ENCODE measurements around the gene STIM2. TPM values are rescaled to one million over a fixed set of nuclear protein-coding genes. Genes with fewer than 3 reads are reported as not detected.
A peak's percentile ranks its signal among the peaks of the same experiment; 100 is the strongest.

STIM2 gene
- total and polyA plus RNA-seq, 2 donors (not counting 3 experiments of a cell fraction or from before 2014, with no cell fraction given), result 21.0 to 21.2 TPM

DNA sequence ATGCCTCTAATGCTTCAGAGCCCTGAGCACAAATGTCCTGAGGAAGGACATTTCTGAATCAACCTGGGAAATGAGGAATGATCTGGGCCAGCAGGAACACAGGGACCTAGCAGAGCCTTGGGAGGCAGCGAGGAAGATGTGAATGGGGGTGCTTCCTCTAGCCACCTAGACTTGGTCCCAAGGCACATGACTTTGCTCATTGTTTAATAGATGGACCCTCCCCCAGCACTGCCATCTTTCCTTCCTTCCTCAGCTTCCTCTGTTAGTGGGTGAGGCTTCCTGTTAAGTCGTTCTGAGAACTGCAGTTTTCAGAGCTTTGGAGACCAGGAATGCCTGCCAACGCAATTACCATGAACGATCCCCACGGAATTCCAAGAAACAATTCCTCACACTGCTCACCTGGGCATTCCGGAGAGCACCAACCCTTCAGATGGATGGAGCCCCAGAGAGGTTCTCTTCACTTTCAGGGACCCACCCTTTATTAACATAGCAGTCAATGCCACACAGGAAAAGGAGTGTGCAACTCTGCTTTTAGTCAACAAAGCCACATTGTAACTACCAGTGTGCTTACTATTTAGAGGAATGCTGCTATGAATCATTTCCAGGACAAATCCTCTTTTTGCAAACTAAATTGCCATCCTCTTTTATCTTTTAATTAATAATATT lies 48.5 kb upstream of the STIM2 start:
- peak overlapping the region; percentile 19 for H3K9ac ChIP-seq (replicated peaks; ENCODE audit: extremely low read depth, insufficient read depth, low read length)
- H3K4me2 ChIP-seq (ENCODE audit: insufficient read depth, low read length), result peak overlapping the region; percentile 82
- CTCF ChIA-PET, result no interaction called here
- POLR2A ChIA-PET, result interaction anchor here (0.9 kb wide), 1 partner anchor 50 kb away, joined by 3 read pairs; no protein-coding TSS in a partner anchor
- dilution Hi-C loops (cut with MboI; ENCODE audit: extremely low pct_ligation_motif_present, low sequenced_read_pairs), result no loop called here
- TF ChIP-seq POLR2AphosphoS5 (IDR thresholded peaks at IDR 0.05; ENCODE audit: insufficient read depth, low read depth, low read length) (peak; percentile 22), MYC (IDR thresholded peaks at IDR 0.05; ENCODE audit: low read depth, low read length) (no peak), EZH2 (IDR thresholded peaks at IDR 0.05; ENCODE audit: borderline replicate concordance, low read depth, low read length, severe bottlenecking) (no peak), GATA2 (IDR thresholded peaks at IDR 0.05; ENCODE audit: insufficient read depth, insufficient read length, low read depth, low read length) (no peak), FOS (IDR thresholded peaks at IDR 0.05; ENCODE audit: borderline replicate concordance, insufficient read depth, low read length) (peak; percentile 57), POLR2A (IDR thresholded peaks at IDR 0.05; ENCODE audit: low read depth, low read length) (peak; percentile 17), JUN (IDR thresholded peaks at IDR 0.05; ENCODE audit: borderline replicate concordance, insufficient read depth, insufficient read length, low read depth) (no peak)
- TF ChIP-seq, protein P1, sequence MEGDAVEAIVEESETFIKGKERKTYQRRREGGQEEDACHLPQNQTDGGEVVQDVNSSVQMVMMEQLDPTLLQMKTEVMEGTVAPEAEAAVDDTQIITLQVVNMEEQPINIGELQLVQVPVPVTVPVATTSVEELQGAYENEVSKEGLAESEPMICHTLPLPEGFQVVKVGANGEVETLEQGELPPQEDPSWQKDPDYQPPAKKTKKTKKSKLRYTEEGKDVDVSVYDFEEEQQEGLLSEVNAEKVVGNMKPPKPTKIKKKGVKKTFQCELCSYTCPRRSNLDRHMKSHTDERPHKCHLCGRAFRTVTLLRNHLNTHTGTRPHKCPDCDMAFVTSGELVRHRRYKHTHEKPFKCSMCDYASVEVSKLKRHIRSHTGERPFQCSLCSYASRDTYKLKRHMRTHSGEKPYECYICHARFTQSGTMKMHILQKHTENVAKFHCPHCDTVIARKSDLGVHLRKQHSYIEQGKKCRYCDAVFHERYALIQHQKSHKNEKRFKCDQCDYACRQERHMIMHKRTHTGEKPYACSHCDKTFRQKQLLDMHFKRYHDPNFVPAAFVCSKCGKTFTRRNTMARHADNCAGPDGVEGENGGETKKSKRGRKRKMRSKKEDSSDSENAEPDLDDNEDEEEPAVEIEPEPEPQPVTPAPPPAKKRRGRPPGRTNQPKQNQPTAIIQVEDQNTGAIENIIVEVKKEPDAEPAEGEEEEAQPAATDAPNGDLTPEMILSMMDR (IDR thresholded peaks at IDR 0.05; ENCODE audit: extremely low read depth in 1 of 2, insufficient read depth in 1 of 2, low read depth in 1 of 2, low read length in 2 of 2), result no peak
- TF ChIP-seq, protein P2, sequence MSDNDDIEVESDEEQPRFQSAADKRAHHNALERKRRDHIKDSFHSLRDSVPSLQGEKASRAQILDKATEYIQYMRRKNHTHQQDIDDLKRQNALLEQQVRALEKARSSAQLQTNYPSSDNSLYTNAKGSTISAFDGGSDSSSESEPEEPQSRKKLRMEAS (IDR thresholded peaks at IDR 0.05; ENCODE audit: insufficient read depth, insufficient read length), result no peak
- H2AFZ ChIP-seq (ENCODE audit: low read depth, low read length), result peak overlapping the region; percentile 69
- BruUV-seq (replicated peaks), result TSS peak; percentile 37
- no peak overlapping the region for H3K4me3 ChIP-seq (replicated peaks in 1 of 3; ENCODE audit: insufficient read depth in 1 of 3, low read depth in 1 of 3, low read length in 3 of 3)
- H3K9me3 ChIP-seq (replicated peaks; ENCODE audit: control insufficient read depth, insufficient read depth, low read length), result no peaks in the 10 kb centered on the region
- no peaks in the 10 kb centered on the region for H4K20me1 ChIP-seq (replicated peaks; ENCODE audit: control insufficient read depth, extremely low read depth, insufficient read depth, low read length)
- H3K27me3 ChIP-seq (ENCODE audit: control insufficient read depth in 2 of 2, insufficient read depth in 2 of 2, low read length in 2 of 2), result no peaks in the 10 kb centered on the region
- H3K79me2 ChIP-seq (ENCODE audit: control insufficient read depth, insufficient read depth, low read length), result no peaks in the 10 kb centered on the region
- FAIRE-seq (peak; percentile 83), DNase-seq (ENCODE audit: low read depth, low spot score) (peak; percentile 36)
- peak overlapping the region; percentile 73 for H3K27ac ChIP-seq (ENCODE audit: insufficient read depth, low read depth, low read length)
- H3K36me3 ChIP-seq (ENCODE audit: control insufficient read depth in 2 of 2, extremely low read depth in 1 of 2, insufficient read depth in 2 of 2, low read length in 2 of 2), result no peaks in the 10 kb centered on the region
- H3K9me1 ChIP-seq (replicated peaks; ENCODE audit: control insufficient read depth, extremely low read depth, insufficient read depth, low read length), result no peaks in the 10 kb centered on the region
- intact Hi-C loops (cut with micrococcal nuclease), result loop anchor here (1.0 to 2.0 kb wide), 2 partner anchors 25 to 48 kb away; partner anchors contain the start of gene STIM2
- H3K4me1 ChIP-seq (ENCODE audit: control insufficient read depth, extremely low read depth, insufficient read depth, low read length), result peaks cover 18% of the 10 kb centered on the region

All from endothelial cell of umbilical vein (primary cell).